ENCODE results near the gene SH2D5.
A peak's percentile ranks its signal among the peaks of the same experiment; 100 is the strongest.
"Not testable (repeated sequence)": the region's sequence is repeated elsewhere in the genome, so short reads cannot be mapped to it uniquely, and the experiment has no call there.

SH2D5 gene

DNA sequence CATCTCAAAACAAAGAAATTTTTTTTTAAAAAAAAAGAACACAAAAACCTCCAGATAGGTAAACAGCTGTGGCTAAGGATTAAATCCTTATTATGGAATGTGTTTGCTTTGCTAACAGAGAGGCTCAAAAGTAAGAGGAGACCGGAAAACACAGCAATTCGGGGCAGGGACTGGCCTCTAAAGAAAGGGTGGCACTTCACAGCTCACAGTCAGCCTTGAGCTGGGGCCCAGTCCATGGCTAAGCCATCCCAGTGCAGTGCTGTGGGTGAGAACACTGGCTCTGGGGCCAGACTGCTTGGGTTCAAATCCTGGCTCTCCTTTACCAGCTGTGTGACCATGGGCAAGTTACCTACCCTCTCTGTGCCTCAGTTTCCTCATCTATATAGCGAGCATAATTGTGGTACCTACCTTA, 42.9 kb downstream of the SH2D5 start:
- no peak for DNase-seq

DNA sequence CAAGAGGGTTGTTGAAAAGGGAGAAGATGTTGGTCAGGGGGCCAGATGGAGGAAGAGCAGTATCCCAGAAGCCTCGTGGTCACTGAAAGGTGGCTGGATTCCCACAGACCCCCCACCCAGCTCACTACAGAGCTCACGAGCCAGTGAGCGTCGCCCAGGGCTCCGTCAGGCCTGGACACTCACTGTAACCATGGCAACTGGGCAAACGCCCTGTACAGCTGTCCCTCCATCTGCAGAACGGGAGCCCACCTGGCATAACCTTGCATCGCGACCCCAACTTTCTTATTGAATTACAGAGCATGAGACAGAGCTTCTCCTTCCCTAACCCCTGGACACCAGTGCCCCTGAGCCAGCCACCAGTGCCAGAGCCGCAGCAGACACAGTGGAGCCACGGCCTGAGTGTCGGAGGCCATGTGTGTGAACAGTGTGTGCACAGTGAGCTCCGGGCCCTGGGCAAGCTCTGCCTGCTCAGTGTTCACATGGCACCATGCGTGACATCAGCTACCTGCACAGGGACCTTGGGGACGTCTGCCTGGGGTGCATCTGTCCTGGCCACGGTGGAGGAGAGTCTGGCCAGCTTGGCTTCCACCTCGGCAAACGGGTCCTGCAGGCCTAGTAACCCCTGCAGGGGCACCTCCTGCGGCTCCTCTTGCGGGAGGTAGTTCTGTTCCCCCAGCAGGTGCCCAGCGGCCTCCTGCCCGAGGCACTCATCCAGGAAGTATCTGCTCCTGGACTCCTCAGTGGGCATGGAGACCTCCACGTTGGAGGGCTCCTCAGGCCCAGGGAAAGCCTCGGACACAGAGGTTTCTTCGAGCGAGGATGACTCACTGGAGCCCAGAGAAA, 45.4 kb downstream of the SH2D5 start:
- no peak for DNase-seq

DNA sequence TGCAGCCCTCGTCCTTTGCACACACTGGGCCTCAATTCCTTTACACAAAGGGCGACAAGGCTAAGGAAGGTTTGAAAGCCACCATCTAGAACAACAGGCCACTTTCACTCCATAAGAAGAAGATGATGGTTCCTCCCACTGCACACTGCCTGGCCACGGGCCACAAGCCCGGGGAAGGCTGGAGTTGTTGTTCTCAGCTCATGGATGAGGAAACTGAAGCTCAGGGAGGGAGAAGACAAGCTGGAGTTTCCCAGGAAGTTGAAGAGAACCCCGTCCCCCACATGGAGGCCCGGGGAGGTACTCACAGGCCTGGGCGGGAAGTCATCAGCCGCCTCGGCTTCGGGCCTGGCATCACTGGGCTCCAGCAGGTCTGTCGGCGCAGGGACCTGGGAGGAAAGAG, 46.8 kb downstream of the SH2D5 start:
- no peak for DNase-seq

DNA sequence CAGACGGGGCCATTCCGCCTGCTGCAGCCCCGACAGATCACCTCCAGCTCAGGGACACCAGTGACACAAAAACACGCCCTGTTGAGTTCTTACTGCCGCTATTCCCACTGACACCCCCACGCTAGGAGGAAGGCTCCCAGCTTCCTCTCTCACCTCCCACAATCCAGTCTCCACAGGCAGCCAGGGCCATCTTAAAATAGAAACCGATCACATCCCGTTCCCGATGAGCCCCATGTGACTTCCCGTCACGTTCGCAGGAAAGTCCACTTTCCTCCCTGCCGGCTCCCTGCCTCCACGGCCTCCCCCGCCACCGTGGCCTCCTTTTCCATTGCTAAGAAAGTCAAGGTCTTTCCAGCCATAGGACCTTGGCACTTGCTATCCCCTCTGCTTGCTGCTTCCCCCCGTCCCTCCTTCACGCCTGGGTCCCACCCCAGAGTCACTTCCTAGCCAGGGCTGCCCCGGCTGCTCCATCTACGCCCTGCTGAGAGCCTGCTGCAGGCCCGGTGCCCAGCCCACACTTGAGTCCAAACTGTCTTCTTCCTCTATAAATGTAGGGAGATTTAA, 47.3 kb downstream of the SH2D5 start:
- DNase-seq, result no peak

DNA sequence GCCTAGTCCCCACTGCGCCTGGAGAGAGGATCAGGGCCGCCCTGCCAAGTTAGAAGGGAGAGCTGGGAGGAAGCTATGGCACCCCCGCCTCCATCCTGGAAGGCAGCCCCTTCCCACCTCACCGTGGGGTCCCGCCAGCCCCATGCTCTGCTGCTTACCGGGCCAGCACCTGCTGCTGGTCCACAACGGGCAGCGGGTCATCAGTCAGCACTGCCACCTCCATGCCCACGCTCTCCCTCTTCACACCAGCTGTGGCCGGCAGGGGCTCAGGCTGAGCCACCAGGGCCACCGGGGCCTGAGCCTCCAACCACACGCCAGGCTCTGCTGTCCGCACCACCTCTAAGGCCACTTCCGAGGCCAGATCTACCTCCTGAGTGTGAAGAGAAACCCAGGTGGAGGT, 47.9 kb downstream of the SH2D5 start:
- DNase-seq, result no peak

DNA sequence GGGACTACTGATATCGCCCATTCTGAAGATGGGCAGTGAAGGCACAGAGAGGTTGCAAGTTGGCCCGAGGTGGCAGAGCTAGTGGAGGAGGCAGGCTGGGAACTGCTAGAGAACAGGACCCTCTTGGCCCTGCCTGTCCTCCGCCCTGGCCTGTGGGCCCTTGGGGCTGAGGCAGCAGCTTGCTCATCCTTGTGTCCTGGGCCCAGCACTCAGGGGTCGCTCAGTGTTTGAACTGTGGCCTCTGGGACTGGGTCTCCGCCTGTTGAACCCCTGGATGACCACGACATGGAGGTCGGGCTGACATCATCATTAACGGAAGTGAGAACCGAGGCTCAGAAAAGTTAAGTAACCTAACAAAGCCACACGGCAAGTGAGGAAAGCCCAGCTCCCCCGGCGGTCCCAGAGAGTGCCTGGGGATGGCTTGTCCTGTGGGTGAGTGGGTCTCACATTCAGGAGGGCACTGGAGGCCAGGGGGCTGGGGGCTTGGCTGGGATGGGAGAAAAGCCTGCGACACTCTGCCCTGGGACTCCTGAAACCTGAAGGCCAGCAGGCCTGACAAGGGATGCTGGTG, 48.4 kb downstream of the SH2D5 start:
- DNase-seq, result no peak

DNA sequence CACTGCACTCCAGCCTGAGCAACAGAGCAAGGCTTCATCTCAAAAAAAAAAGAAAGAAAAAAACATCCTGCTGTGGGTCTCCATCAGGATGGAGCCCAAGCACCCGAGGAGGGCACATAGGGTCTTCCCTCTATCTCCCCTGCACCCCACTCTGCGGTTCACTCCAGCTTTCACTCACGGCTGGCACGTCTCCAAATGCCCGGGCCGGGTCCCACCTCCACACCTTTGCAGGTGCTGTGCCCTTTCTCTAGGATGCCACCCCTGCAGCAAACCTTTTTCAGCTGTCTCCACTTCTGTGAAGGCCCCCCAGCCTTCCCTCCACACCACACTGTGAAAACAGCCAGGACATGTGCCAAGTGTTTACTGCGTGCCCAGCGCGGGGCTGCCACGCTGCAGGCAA, 48.9 kb downstream of the SH2D5 start:
- no peak for DNase-seq

DNA sequence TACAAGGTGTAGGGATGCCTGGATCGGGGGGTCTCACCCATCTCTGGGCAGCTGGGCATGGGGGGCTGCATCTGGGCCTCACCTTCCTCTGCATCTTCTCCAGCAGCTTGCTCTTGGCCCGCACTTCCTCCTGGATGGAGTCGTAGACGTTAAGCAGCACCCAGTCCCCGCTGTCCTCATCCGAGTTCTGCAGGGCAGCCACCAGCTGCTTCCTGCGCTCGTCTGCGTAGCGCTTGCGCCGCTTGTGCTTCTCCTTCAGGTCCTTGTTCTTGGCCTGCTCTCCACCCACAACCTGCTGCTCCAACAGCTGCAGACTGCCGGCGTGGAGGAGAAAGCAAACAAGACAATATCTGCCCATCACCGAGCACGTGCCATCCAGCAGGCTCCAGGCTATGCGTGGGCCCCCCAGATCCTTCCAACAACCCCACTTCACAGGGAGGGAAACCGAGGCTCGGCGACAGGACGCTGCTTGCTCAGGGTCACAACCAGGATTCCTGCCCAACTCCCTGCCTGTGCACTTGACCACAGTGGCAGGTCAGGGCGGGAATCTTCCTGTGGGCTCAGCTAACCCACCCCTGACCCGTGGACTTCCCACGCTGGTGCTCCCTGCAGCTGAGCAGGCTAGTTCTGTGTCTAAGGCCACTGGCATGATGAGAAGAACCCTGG, 49.8 kb downstream of the SH2D5 start:
- DNase-seq, result no peak

DNA sequence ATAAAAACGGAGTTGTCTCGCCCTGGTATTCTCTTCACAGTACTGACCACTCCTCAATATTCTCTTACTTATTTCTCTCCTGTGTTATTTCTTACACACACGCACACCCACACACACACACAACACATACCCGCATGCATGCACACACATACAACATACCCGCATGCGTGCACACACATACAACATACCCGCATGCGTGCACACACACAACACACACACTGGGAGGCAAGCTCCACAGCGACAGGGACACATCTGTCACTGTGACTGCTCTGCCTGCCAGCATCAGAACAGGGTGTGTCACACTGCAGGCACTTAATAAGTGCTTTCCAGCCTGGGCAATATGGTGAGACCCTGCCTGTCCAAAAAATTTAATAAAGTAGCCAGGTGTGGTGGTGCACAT, 50.5 kb downstream of the SH2D5 start:
- no peak for DNase-seq

DNA sequence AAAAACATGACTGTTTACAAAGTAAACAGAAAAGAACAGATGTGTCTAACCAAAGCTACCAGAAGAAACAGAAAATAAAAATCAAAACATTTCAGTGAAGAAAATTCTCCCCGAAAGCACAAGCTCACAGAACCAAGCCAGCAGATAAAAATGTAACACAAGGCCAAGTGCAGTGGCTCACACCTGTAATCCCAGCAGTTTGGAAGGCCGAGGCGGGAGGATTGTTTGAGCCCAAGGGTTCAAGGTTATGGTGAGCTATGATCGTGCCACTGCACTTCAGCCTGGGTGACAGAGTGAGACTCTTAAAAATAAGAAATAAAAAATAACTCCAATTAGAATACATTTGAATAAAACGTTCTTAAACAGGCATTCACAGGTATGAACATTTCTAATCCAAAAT, 52.2 kb downstream of the SH2D5 start:
- DNase-seq, result no peak

DNA sequence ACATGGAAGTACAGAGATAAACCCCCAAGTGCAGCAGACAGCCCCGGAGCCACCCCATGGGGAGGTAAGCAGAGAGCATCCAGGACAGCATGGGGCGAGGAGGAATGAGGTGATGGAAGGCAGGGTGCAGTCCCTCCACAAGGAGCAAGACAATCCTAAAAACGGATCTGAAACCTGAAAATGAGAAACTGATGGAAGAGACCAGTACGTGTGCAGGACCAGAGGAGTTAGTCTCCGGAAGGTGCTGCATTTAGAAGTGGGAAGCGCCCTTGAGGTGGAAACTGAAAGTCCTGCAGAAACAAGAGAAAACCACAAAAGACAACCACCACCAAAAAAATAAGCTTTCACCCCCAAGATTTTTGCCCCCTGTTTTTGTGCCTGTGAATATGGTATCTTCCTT, 53.9 kb downstream of the SH2D5 start:
- peak in 1 of 5 donors; percentile 40 for DNase-seq

DNA sequence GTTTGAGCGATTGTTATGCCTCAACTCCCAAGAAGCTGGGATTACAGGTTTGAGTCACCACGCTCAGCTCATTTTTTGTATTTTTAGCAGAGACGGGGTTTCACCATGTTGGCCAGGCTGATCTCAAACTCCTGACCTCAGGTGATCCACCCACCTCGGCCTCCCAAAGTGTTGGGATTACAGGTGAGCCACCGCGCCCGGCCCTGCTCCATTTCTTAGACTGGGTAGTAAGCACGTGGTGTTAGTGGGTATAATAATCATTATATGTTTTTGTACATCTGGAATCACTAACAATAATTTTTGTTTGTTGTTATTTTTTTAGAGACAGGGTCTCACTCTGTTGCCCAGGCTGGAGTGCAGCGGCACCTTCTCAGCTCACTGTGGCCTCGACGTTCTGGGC, 58.9 kb downstream of the SH2D5 start:
- DNase-seq, result not testable (repeated sequence)

DNA sequence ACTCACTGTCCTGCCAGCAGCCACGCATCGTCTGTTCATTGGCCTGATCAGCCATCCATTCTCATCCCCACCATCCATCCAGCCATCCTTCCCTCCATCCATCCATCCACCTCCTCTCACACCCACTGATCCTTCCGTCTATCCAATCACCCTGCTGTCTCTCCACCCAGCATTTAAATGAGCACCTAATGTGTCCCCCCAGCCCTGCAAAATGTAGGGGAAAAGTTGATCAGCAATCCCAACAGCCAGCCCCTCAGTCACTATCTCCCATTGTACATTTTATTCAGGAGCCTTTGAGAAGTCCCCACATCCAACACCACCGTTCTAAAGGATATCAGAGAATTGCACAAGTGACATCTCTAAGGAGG, 60.3 kb downstream of the SH2D5 start:
- no peak for DNase-seq

DNA sequence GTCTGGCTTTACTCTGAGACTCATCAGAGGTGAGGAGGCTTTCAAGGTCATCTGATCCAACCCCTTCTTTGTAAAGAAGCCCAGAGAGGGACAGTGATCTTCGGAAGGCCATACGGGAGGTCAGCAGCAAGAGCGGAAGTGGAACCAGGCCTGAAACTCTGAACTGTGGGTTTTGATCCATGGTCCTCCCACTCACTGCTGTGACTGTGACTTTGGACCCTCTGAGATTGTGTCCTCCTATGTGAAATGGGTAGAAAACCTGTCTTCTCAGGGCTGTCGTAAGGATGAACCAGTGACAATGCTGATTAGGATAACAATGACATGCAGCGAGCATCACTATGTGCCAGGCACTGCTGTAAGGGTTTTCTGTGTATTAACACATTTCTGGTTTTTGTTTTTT, 61.6 kb downstream of the SH2D5 start:
- DNase-seq, result no peak
